ENCODE data around the gene TCN2.
"Not testable (repeated sequence)": the region's sequence is repeated elsewhere in the genome, so short reads cannot be mapped to it uniquely, and the experiment has no call there.

GRCh38 chr22:30631469-30631868 lies 24.5 kb downstream of the TCN2 start:
- not testable (repeated sequence) for TF ChIP-seq PATZ1 (CRISPR knock-in tag; IDR thresholded peaks at IDR 0.05; ENCODE audit: borderline replicate concordance); GLIS3 (CRISPR knock-in tag; IDR thresholded peaks at IDR 0.05); ISL1 (CRISPR knock-in tag; IDR thresholded peaks at IDR 0.05); ZFP30 (CRISPR knock-in tag; IDR thresholded peaks at IDR 0.05)
- TF ChIP-seq, protein P1, sequence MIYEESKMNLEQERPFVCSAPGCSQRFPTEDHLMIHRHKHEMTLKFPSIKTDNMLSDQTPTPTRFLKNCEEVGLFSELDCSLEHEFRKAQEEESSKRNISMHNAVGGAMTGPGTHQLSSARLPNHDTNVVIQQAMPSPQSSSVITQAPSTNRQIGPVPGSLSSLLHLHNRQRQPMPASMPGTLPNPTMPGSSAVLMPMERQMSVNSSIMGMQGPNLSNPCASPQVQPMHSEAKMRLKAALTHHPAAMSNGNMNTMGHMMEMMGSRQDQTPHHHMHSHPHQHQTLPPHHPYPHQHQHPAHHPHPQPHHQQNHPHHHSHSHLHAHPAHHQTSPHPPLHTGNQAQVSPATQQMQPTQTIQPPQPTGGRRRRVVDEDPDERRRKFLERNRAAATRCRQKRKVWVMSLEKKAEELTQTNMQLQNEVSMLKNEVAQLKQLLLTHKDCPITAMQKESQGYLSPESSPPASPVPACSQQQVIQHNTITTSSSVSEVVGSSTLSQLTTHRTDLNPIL (CRISPR knock-in tag; IDR thresholded peaks at IDR 0.05; ENCODE audit: low read depth), result not testable (repeated sequence)
